ENCODE data around the gene SENP3. TPM values are rescaled to one million over a fixed set of nuclear protein-coding genes. Genes with fewer than 3 reads are reported as not detected.
A peak's percentile ranks its signal among the peaks of the same experiment; 100 is the strongest.

SENP3 gene
- total RNA-seq, 1 experiment from 2014 or later, result 83.1 TPM

- Histone ChIP-seq H2BK5ac (ENCODE audit: insufficient read length, low read length) (no peak overlapping the region), H2BK12ac (ENCODE audit: insufficient read length, low read depth, low read length) (no peak overlapping the region), H3K23ac (ENCODE audit: insufficient read length, low read depth, low read length) (no peak overlapping the region), H4K5ac (ENCODE audit: insufficient read length, low read depth, low read length) (no peak overlapping the region), H3K23me2 (ENCODE audit: insufficient read length, low read depth, low read length, poor library complexity, severe bottlenecking) (no peaks in the 10 kb centered on the region), H2AK5ac (ENCODE audit: insufficient read length, low read length) (no peak overlapping the region), H2BK20ac (ENCODE audit: low read depth, low read length, poor library complexity, severe bottlenecking) (no peak overlapping the region), H4K20me1 (ENCODE audit: control insufficient read depth, insufficient read depth, insufficient read length) (no peaks in the 10 kb centered on the region), H3K4ac (ENCODE audit: low read depth, low read length) (no peak overlapping the region), H3K9me3 (ENCODE audit: control insufficient read depth, low read depth, low read length) (no peaks in the 10 kb centered on the region), H3K27ac (ENCODE audit: insufficient read length, low read depth, low read length) (no peak overlapping the region), H3K4me1 (ENCODE audit: insufficient read depth, low read length) (no peaks in the 10 kb centered on the region), H3K18ac (ENCODE audit: insufficient read length, low read depth, low read length) (no peak overlapping the region), H3K79me2 (ENCODE audit: insufficient read depth, low read length) (no peaks in the 10 kb centered on the region), H3K9ac (ENCODE audit: extremely low read depth, insufficient read length, low read length) (no peak overlapping the region), H3K4me2 (ENCODE audit: insufficient read depth, insufficient read length, low read length) (no peak overlapping the region), H4K8ac (replicated peaks; ENCODE audit: insufficient read length, low read depth, low read length) (no peak overlapping the region), H2BK120ac (ENCODE audit: low read depth, low read length, poor library complexity, severe bottlenecking) (no peak overlapping the region), H2AFZ (ENCODE audit: low read length) (no peak overlapping the region), H3K27me3 (ENCODE audit: insufficient read depth, low read length) (no peaks in the 10 kb centered on the region), H3K14ac (ENCODE audit: insufficient read depth, low read length) (no peak overlapping the region), H3T11ph (ENCODE audit: low read length) (no peak overlapping the region), H3K56ac (ENCODE audit: insufficient read length, low read depth, low read length) (no peak overlapping the region), H2BK15ac (ENCODE audit: low read depth, low read length) (no peak overlapping the region), H4K91ac (ENCODE audit: insufficient read length, low read depth, low read length) (no peak overlapping the region), H3K79me1 (ENCODE audit: insufficient read depth, low read depth, low read length, poor library complexity, severe bottlenecking) (no peaks in the 10 kb centered on the region)
- H3K27ac Mint-ChIP-seq, result peak overlapping the region in 1 of 3 experiments; percentile 10; a peak in 1 of 7 replicates
- DNase-seq, result no peak
- TF ChIP-seq CTCF (conservative IDR thresholded peaks at IDR 0.05), result no peak
- no CpG with 5 or more reads among the region's 4 CpGs for whole genome bisulfite sequencing (ENCODE audit: extremely low coverage, insufficient read length, low lambda C conversion rate)
- H3K9me3 Mint-ChIP-seq, result no peaks in the 10 kb centered on the region
- no peaks in the 10 kb centered on the region for H3K27me3 Mint-ChIP-seq (ENCODE audit: low read depth)
- peaks cover 35 to 56% (median 53%) of the 10 kb centered on the region in 3 experiments for H3K36me3 Mint-ChIP-seq (ENCODE audit: insufficient read depth in 1 of 3, low read depth in 3 of 3)
- 0 out of 4 replicates have a peak, but pooled peaks cover 0 to 2% of the 10 kb centered on the region in 2 experiments for H3K4me1 Mint-ChIP-seq
- no peak overlapping the region for H3K4me3 Mint-ChIP-seq
Measured at GRCh38 chr17:7606280-7606679, 44.6 kb downstream of the SENP3 start.
